B cell (primary cell): ENCODE measurements around the gene TAF6. TPM values are rescaled to one million over a fixed set of nuclear protein-coding genes. Genes with fewer than 3 reads are reported as not detected.

Experiments
- ATAC-seq: fragments of 200-7000 bp; cut with Tn5 transposase; one replicate; pipeline ENCODE4 v1.10.0; 2021; ENCODE audit warnings: low read depth, mild to moderate bottlenecking, moderate number of reproducible peaks, moderate library complexity
- CTCF ChIA-PET: fragments of 350-600 bp; sonication (Branson Sonifier 250); formaldehyde crosslinking; loops from one replicate; lab custom pipeline; 2021; ENCODE audit warnings: antibody characterized with exemption, inconsistent platforms; lab: Charles Lee
- POLR2A ChIA-PET: fragments of 350-600 bp; sonication (Branson Sonifier 250); formaldehyde crosslinking; loops from one replicate; lab custom pipeline; 2021; ENCODE audit warnings: antibody characterized with exemption; lab: Charles Lee
- DNase-seq: peaks from one replicate; pipeline ENCODE4 v3.0.0; 2013
- H2AFZ ChIP-seq: 2 replicates; pipeline ENCODE4 v1.6.1; 2012; ENCODE audit warnings: mild to moderate bottlenecking, low read depth, low read length; ENCODE audit not compliant: insufficient read depth, poor library complexity, severe bottlenecking
- H3K27ac ChIP-seq, 2 donors: 1 replicate in 1 of 2; 2 replicates in 1 of 2; pipeline ENCODE4 v1.5.1; 2012 to 2013; ENCODE audit warnings: low read length in 2 of 2, mild to moderate bottlenecking in 2 of 2, moderate library complexity in 1 of 2
- H3K27me3 ChIP-seq, 4 experiments: fragments of 200-600 bp in 1 of 4; sonication (generic) in 1 of 4; replicated peaks in 1 of 4; 1 replicate in 2 of 4; 2 replicates in 2 of 4; pipeline versions ENCODE4 v1.6.1 to v1.7.0; 2013 to 2016; ENCODE audit warnings: low read length in 3 of 4, mild to moderate bottlenecking in 2 of 4, mixed read lengths in 1 of 4, moderate library complexity in 1 of 4; ENCODE audit not compliant: insufficient read depth in 4 of 4, control insufficient read depth in 3 of 4; ENCODE audit errors: control extremely low read depth in 1 of 4
- H3K36me3 ChIP-seq, 2 experiments: replicated peaks in 1 of 2; 1 replicate in 1 of 2; 2 replicates in 1 of 2; pipeline versions ENCODE4 v1.6.1 to v1.7.1; 2013; ENCODE audit warnings: low read length in 1 of 2; ENCODE audit not compliant: insufficient read depth in 2 of 2, control insufficient read depth in 1 of 2; ENCODE audit errors: control extremely low read depth in 1 of 2, extremely low read depth in 1 of 2
- H3K4me1 ChIP-seq, 2 donors: fragments of 200-600 bp in 1 of 2; sonication (generic) in 1 of 2; 1 replicate in 1 of 2; 2 replicates in 1 of 2; pipeline versions ENCODE4 v1.5.1 to v1.6.1; 2013 to 2017; ENCODE audit warnings: low read length in 2 of 2; ENCODE audit not compliant: control insufficient read depth in 2 of 2, insufficient read depth in 2 of 2
- H3K4me2 ChIP-seq: replicated peaks from 2 replicates; pipeline ENCODE3; 2012; ENCODE audit warnings: mild to moderate bottlenecking, low read depth, low read length; ENCODE audit not compliant: poor library complexity, severe bottlenecking
- H3K4me3 ChIP-seq, 5 experiments: fragments of 200-600 bp in 1 of 5; sonication (generic) in 1 of 5; 1 replicate in 3 of 5; 2 replicates in 2 of 5; pipeline versions ENCODE4 v1.5.1 to v1.7.0; 2011 to 2016; ENCODE audit warnings: low read length in 4 of 5, mild to moderate bottlenecking in 4 of 5, low read depth in 2 of 5, control low read depth in 1 of 5, moderate library complexity in 1 of 5; ENCODE audit not compliant: insufficient read depth in 1 of 5; ENCODE audit errors: control extremely low read depth in 1 of 5, extremely low read depth in 1 of 5
- H3K79me2 ChIP-seq: fragments of 200-600 bp; sonication (generic); one replicate; pipeline ENCODE4 v1.6.0; 2016; ENCODE audit warnings: low read length; ENCODE audit not compliant: control insufficient read depth, insufficient read depth
- H3K9ac ChIP-seq: fragments of 200-600 bp; sonication (generic); 2 replicates; pipeline ENCODE4 v1.6.1; 2017; ENCODE audit warnings: mild to moderate bottlenecking, low read length, moderate library complexity
- H3K9me3 ChIP-seq, 3 donors: one replicate each; pipeline versions ENCODE4 v1.6.1 to v1.7.1; 2013; ENCODE audit warnings: low read length in 2 of 3; ENCODE audit not compliant: control insufficient read depth in 2 of 3, insufficient read depth in 1 of 3; ENCODE audit errors: control extremely low read depth in 1 of 3
- H4K20me1 ChIP-seq: 2 replicates; pipeline ENCODE4 v1.6.0; 2012; ENCODE audit warnings: mild to moderate bottlenecking, low read length; ENCODE audit not compliant: insufficient read depth, control insufficient read depth, poor library complexity, severe bottlenecking
- H3K27ac Mint-ChIP-seq: one replicate; pipeline ENCODE4 v1.8.0; 2021; ENCODE audit warnings: mixed read lengths
- H3K27me3 Mint-ChIP-seq: one replicate; pipeline ENCODE4 v1.8.0; 2021; ENCODE audit warnings: mixed read lengths
- H3K4me1 Mint-ChIP-seq: one replicate; pipeline ENCODE4 v1.8.0; 2021; ENCODE audit warnings: mixed read lengths
- H3K4me3 Mint-ChIP-seq: one replicate; pipeline ENCODE4 v1.8.0; 2021; ENCODE audit warnings: mixed read lengths
- H3K9me3 Mint-ChIP-seq: one replicate; pipeline ENCODE4 v1.8.0; 2022; ENCODE audit warnings: mixed read lengths; ENCODE audit not compliant: insufficient read depth
- CTCF ChIP-seq: fragments of 200-600 bp; IDR thresholded peaks from one replicate; pipeline ENCODE4 v1.8.0; 2022; ENCODE audit warnings: antibody characterized with exemption, mild to moderate bottlenecking
- EZH2 ChIP-seq: IDR thresholded peaks from 2 replicates; pipeline ENCODE4 v1.6.1; 2012; ENCODE audit warnings: borderline replicate concordance, low read depth, mild to moderate bottlenecking, moderate library complexity, low read length; ENCODE audit not compliant: insufficient read depth, poor library complexity, severe bottlenecking
- WGBS: methylation state at CpG from one replicate; pipeline ENCODE4 v1.1.5; 2013; ENCODE audit warnings: missing lambda C conversion rate; ENCODE audit not compliant: insufficient coverage; 5-methylcytosine and 5-hydroxymethylcytosine counted together
- intact Hi-C: fragments of 100-400 bp; cut with micrococcal nuclease; formaldehyde crosslinking; loops from one replicate; pipeline ENCODE4 v1.10.0; 2022
- polyA plus RNA-seq: library from polyadenylated mRNA; depleted of rRNA; stranded (reverse); fragments of >200 nt; gene quantifications from 2 replicates; pipeline ENCODE4 v1.2.3, GENCODE V29; 2012
- total RNA-seq, 2 donors: library from RNA; stranded (reverse); fragments of 120-200 nt in 1 of 2; gene quantifications; 1 replicate in 1 of 2; 2 replicates in 1 of 2; pipeline versions ENCODE4 v1.2.3 to v1.2.4, GENCODE V29; 2013 to 2022

TAF6 gene
- total and polyA plus RNA-seq, 2 donors (not counting 1 experiment from before 2014, with no cell fraction given), result 48.3 to 65.8 TPM

GRCh38 chr7:100105534-100105933 is 13.6 kb downstream of the TAF6 start:
- no peak for TF ChIP-seq EZH2
- no peak for TF ChIP-seq CTCF
- Histone ChIP-seq H3K36me3 (peaks cover 0 to 26% of the 10 kb centered on the region in 2 experiments), H3K27me3 (no peaks in the 10 kb centered on the region), H3K9ac (no peak overlapping the region), H3K4me1 (peaks cover 4 to 9% of the 10 kb centered on the region in 2 donors), H3K4me3 (no peak overlapping the region), H3K4me2 (no peak overlapping the region), H4K20me1 (no peaks in the 10 kb centered on the region), H3K79me2 (peaks cover 4% of the 10 kb centered on the region), H2AFZ (no peak overlapping the region), H3K9me3 (no peaks in the 10 kb centered on the region), H3K27ac (no peak overlapping the region)
- Mint-ChIP-seq H3K4me1 (peaks cover 10% of the 10 kb centered on the region), H3K4me3 (no peak overlapping the region), H3K9me3 (no peaks in the 10 kb centered on the region), H3K27ac (no peak overlapping the region), H3K27me3 (no peaks in the 10 kb centered on the region)
- WGBS, result no CpG with 5 or more reads among the region's 4 CpGs
- ATAC-seq, result no peak
- POLR2A ChIA-PET, result interaction anchor here (0.7 kb wide), 1 partner anchor 8 kb away, joined by 3 read pairs; no protein-coding TSS in a partner anchor
- DNase-seq, result no peak
- CTCF ChIA-PET, result no interaction called here
- intact Hi-C loops, result no loop called here

- intact Hi-C loops, result no loop called here
- ChIA-PET POLR2A (no interaction called here), CTCF (interaction anchor here (0.7 to 5.3 kb wide), 4 partner anchors 13 to 28 kb away, joined by 3 to 43 read pairs (median 16); partner anchors contain the start of genes CNPY4 and MBLAC1)
- Histone ChIP-seq H3K4me2 (no peak overlapping the region), H3K27ac (no peak overlapping the region), H2AFZ (no peak overlapping the region), H3K27me3 (no peaks in the 10 kb centered on the region), H4K20me1 (peaks cover 10% of the 10 kb centered on the region), H3K36me3 (peaks cover under 1 to 29% of the 10 kb centered on the region in 2 experiments), H3K4me3 (no peak overlapping the region), H3K9me3 (no peaks in the 10 kb centered on the region), H3K79me2 (peaks cover 25% of the 10 kb centered on the region), H3K4me1 (peaks cover 13 to 24% of the 10 kb centered on the region in 2 donors), H3K9ac (no peak overlapping the region)
- no peak overlapping the region for H3K27ac Mint-ChIP-seq
- no peak for DNase-seq
- WGBS, result 96% methylated on average over 15 of the region's 17 CpGs
- no peaks in the 10 kb centered on the region for H3K9me3 Mint-ChIP-seq
- no peak for ATAC-seq
- H3K4me3 Mint-ChIP-seq, result peak overlapping the region; percentile 83
- TF ChIP-seq EZH2, result no peak
- no peak for TF ChIP-seq CTCF
- H3K4me1 Mint-ChIP-seq, result peaks cover 30% of the 10 kb centered on the region
- H3K27me3 Mint-ChIP-seq, result no peaks in the 10 kb centered on the region
These were observed 16.0 kb downstream of the TAF6 start for GRCh38 chr7:100102950-100103840.
